ENCODE measurements around the gene LIG1.

Gene LIG1

DNA sequence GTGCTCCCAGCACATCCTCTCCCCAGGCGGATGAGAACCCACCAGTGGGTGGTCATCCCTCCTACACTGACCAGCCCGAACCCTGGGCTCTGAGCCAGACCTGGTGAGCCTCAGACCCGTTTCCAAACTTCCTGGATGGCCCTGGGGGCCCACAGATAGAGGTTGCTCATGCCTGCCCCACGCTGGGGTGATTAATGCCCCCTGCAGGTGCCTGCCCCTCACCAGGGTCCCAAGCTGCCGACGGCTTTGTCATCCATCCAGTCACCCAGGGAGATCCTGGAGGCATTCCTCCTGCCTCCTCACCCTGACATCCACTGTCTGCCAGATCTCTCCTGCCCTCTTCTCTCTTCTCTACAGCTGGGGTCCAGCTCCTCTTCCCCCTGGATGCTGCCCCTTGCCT, 31.1 kb downstream of the LIG1 start:
- no peak overlapping the region for H3K4me3 ChIP-seq (ENCODE audit: low read depth in 1 of 2, low read length in 2 of 2)
- no peaks in the 10 kb centered on the region for H3K36me3 ChIP-seq (ENCODE audit: insufficient read depth, low read length)
- H3K4me1 ChIP-seq (ENCODE audit: insufficient read depth, low read length): no peaks in the 10 kb centered on the region
- H3K9me3 ChIP-seq (ENCODE audit: low read length): no peaks in the 10 kb centered on the region
- H3K27ac ChIP-seq (ENCODE audit: low read depth, low read length): no peak overlapping the region
- H3K27me3 ChIP-seq (ENCODE audit: control insufficient read depth in 1 of 2, insufficient read depth in 2 of 2, low read length in 2 of 2): no peaks in the 10 kb centered on the region
- no peak overlapping the region for H3K9ac ChIP-seq (ENCODE audit: low read length)

- Histone ChIP-seq H3K36me3 (ENCODE audit: insufficient read depth, low read length) (no peaks in the 10 kb centered on the region), H3K9ac (ENCODE audit: low read length) (no peak overlapping the region), H3K27me3 (ENCODE audit: control insufficient read depth in 1 of 2, insufficient read depth in 2 of 2, low read length in 2 of 2) (no peaks in the 10 kb centered on the region)
These were observed 32.7 kb downstream of the LIG1 start for GRCh38 chr19:48137411-48137810.

GRCh38 chr19:48136547-48136946, 33.6 kb downstream of the LIG1 start:
- H3K4me3 ChIP-seq (ENCODE audit: low read depth in 1 of 2, low read length in 2 of 2): no peak overlapping the region
- H3K36me3 ChIP-seq (ENCODE audit: insufficient read depth, low read length): no peaks in the 10 kb centered on the region
- no peaks in the 10 kb centered on the region for H3K4me1 ChIP-seq (ENCODE audit: insufficient read depth, low read length)
- H3K9ac ChIP-seq (ENCODE audit: low read length): no peak overlapping the region
- H3K9me3 ChIP-seq (ENCODE audit: low read length): no peaks in the 10 kb centered on the region
- no peaks in the 10 kb centered on the region for H3K27me3 ChIP-seq (ENCODE audit: control insufficient read depth in 1 of 2, insufficient read depth in 2 of 2, low read length in 2 of 2)
- no peak overlapping the region for H3K27ac ChIP-seq (ENCODE audit: low read depth, low read length)

More at GRCh38 chr19:48137411-48137810, 32.7 kb downstream of the LIG1 start:
- no peak overlapping the region for H3K27ac ChIP-seq (ENCODE audit: low read depth, low read length)
- no peak overlapping the region for H3K4me3 ChIP-seq (ENCODE audit: low read depth in 1 of 2, low read length in 2 of 2)
- H3K4me1 ChIP-seq (ENCODE audit: insufficient read depth, low read length): no peaks in the 10 kb centered on the region
- no peaks in the 10 kb centered on the region for H3K9me3 ChIP-seq (ENCODE audit: low read length)

DNA sequence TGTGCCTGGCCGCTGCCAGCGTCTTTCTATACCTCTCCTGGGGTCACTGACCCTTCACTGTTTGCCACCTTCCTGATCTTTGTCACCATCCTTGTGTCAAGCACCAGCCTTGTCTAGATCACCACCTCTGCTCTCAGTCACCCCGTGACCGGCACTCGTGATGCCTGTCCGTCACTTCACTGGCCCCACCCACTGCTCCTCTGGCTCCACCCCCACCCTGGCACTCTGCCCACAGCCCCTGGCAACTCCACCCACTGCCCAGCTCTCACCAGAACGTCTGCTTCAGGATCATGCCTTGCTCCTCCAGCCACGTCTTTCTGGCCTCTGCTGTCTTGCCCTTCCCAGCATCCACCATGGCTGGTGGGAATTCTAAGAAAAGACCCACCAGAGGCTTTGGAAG, 34.7 kb downstream of the LIG1 start:
- no peaks in the 10 kb centered on the region for H3K9me3 ChIP-seq (ENCODE audit: low read length)
- H3K36me3 ChIP-seq (ENCODE audit: insufficient read depth, low read length): no peaks in the 10 kb centered on the region
- H3K27ac ChIP-seq (ENCODE audit: low read depth, low read length): no peak overlapping the region
- H3K4me1 ChIP-seq (ENCODE audit: insufficient read depth, low read length): no peaks in the 10 kb centered on the region
- no peak overlapping the region for H3K9ac ChIP-seq (ENCODE audit: low read length)
- no peak overlapping the region for H3K4me3 ChIP-seq (ENCODE audit: low read depth in 1 of 2, low read length in 2 of 2)
- H3K27me3 ChIP-seq (ENCODE audit: control insufficient read depth in 1 of 2, insufficient read depth in 2 of 2, low read length in 2 of 2): no peaks in the 10 kb centered on the region

GRCh38 chr19:48133094-48133493, 37.0 kb downstream of the LIG1 start:
- Histone ChIP-seq H3K27me3 (ENCODE audit: control insufficient read depth in 1 of 2, insufficient read depth in 2 of 2, low read length in 2 of 2) (no peaks in the 10 kb centered on the region), H3K9me3 (ENCODE audit: low read length) (no peaks in the 10 kb centered on the region), H3K27ac (ENCODE audit: low read depth, low read length) (no peak overlapping the region), H3K9ac (ENCODE audit: low read length) (no peak overlapping the region), H3K4me1 (ENCODE audit: insufficient read depth, low read length) (no peaks in the 10 kb centered on the region), H3K4me3 (ENCODE audit: low read depth in 1 of 2, low read length in 2 of 2) (no peak overlapping the region), H3K36me3 (ENCODE audit: insufficient read depth, low read length) (peaks cover 2% of the 10 kb centered on the region)

- no peak overlapping the region for H3K27ac ChIP-seq (ENCODE audit: low read depth, low read length)
- peaks cover 11% of the 10 kb centered on the region for H3K36me3 ChIP-seq (ENCODE audit: insufficient read depth, low read length)
- no peaks in the 10 kb centered on the region for H3K4me1 ChIP-seq (ENCODE audit: insufficient read depth, low read length)
- H3K9ac ChIP-seq (ENCODE audit: low read length): no peak overlapping the region
- no peak overlapping the region for H3K4me3 ChIP-seq (ENCODE audit: low read depth in 1 of 2, low read length in 2 of 2)
- no peaks in the 10 kb centered on the region for H3K27me3 ChIP-seq (ENCODE audit: control insufficient read depth in 1 of 2, insufficient read depth in 2 of 2, low read length in 2 of 2)
- no peaks in the 10 kb centered on the region for H3K9me3 ChIP-seq (ENCODE audit: low read length)
These were observed 42.6 kb downstream of the LIG1 start for GRCh38 chr19:48127561-48127960.

DNA sequence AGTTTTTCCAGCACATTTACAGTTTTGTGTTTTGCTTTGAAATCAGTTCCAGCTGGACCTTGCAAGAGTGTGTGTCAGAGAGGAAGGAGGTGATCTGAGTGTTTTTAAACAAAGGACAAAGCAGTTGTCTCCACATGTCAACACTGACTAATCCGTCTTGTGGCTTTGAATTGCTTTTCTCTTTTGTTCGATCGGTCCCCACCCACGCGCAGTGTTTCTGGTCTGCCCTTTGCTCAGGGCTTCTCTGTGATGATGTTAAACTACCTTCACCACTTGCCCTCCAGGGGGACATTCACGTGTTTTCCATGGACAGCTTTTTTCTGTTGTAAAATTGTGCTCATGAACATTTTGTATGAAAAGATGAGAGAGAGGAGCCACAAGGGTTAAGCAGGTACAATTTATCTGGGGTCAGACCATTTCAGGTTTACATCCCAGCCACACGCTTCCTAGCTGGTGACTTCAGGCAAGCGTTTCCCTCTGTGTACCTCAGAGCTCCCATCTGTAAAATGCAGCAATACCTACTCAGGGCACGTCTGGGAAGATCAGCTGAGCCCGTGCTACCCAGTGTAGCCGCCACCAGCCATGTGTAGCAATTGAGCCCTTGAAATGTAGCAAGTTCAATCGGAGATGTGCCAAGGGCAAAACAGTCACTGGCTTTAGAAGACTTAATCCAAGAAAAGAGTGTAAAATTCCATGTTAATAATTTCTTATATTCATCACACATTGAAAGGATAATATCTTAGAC, 46.1 kb downstream of the LIG1 start:
- H3K9me3 ChIP-seq (ENCODE audit: low read length): no peaks in the 10 kb centered on the region
- H3K27me3 ChIP-seq (ENCODE audit: control insufficient read depth in 1 of 2, insufficient read depth in 2 of 2, low read length in 2 of 2): no peaks in the 10 kb centered on the region
- H3K36me3 ChIP-seq (ENCODE audit: insufficient read depth, low read length): peaks cover 11% of the 10 kb centered on the region
- H3K9ac ChIP-seq (ENCODE audit: low read length): no peak overlapping the region
- H3K4me3 ChIP-seq (ENCODE audit: low read depth in 1 of 2, low read length in 2 of 2): no peak overlapping the region
- no peaks in the 10 kb centered on the region for H3K4me1 ChIP-seq (ENCODE audit: insufficient read depth, low read length)
- no peak overlapping the region for H3K27ac ChIP-seq (ENCODE audit: low read depth, low read length)

DNA sequence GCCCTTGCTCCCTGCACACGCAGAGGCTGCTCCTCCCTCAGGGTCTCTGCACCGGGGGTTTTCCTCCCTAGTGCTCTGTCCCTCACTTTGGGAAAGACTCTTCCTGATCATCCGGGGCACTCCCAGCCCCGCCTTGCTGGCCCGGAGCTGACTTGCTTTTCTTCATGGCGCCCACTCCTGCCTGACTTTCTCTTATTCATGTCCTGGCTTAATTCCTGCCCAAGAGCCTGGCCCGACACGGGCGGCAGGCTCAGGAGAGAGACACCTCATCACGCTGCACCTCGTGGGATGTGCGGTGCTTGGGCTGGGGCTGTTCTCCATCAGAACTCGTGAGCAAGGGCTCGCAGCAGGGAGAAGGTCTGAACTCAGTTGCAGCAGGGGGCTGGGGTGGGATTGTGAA, 47.7 kb downstream of the LIG1 start:
- H3K9ac ChIP-seq (ENCODE audit: low read length): no peak overlapping the region
- no peak overlapping the region for H3K27ac ChIP-seq (ENCODE audit: low read depth, low read length)
- H3K36me3 ChIP-seq (ENCODE audit: insufficient read depth, low read length): peaks cover 2% of the 10 kb centered on the region
- H3K4me1 ChIP-seq (ENCODE audit: insufficient read depth, low read length): no peaks in the 10 kb centered on the region
- no peak overlapping the region for H3K4me3 ChIP-seq (ENCODE audit: low read depth in 1 of 2, low read length in 2 of 2)
- no peaks in the 10 kb centered on the region for H3K27me3 ChIP-seq (ENCODE audit: control insufficient read depth in 1 of 2, insufficient read depth in 2 of 2, low read length in 2 of 2)
- no peaks in the 10 kb centered on the region for H3K9me3 ChIP-seq (ENCODE audit: low read length)

- Histone ChIP-seq H3K27ac (ENCODE audit: low read depth, low read length) (no peak overlapping the region), H3K4me1 (ENCODE audit: insufficient read depth, low read length) (no peaks in the 10 kb centered on the region), H3K36me3 (ENCODE audit: insufficient read depth, low read length) (no peaks in the 10 kb centered on the region), H3K27me3 (ENCODE audit: control insufficient read depth in 1 of 2, insufficient read depth in 2 of 2, low read length in 2 of 2) (no peaks in the 10 kb centered on the region), H3K9me3 (ENCODE audit: low read length) (no peaks in the 10 kb centered on the region), H3K9ac (ENCODE audit: low read length) (no peak overlapping the region), H3K4me3 (ENCODE audit: low read depth in 1 of 2, low read length in 2 of 2) (no peak overlapping the region)
These were observed 48.2 kb downstream of the LIG1 start for GRCh38 chr19:48121909-48122371.

DNA sequence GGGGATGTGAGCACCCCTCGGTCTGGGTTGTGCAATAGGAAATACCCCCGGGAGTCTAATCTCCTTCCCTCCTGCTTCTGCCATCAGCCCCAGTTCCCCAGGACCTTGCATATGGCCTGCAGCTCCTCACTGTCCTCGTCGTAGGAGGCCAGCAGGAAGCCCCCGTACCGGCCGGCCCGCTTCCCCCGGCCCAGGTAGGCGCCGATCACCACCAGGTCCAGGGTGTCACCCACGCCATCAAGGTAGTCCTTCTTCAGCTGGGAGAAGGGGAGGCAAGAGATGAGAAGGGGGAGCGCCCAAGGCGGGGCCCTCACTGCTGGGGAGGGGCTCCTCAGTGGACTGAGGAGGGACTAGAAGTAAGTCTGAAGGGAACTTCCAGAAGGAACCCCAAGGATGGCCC, 49.1 kb downstream of the LIG1 start:
- no peaks in the 10 kb centered on the region for H3K9me3 ChIP-seq (ENCODE audit: low read length)
- H3K4me3 ChIP-seq (ENCODE audit: low read depth in 1 of 2, low read length in 2 of 2): no peak overlapping the region
- no peaks in the 10 kb centered on the region for H3K4me1 ChIP-seq (ENCODE audit: insufficient read depth, low read length)
- no peak overlapping the region for H3K27ac ChIP-seq (ENCODE audit: low read depth, low read length)
- H3K27me3 ChIP-seq (ENCODE audit: control insufficient read depth in 1 of 2, insufficient read depth in 2 of 2, low read length in 2 of 2): no peaks in the 10 kb centered on the region
- no peaks in the 10 kb centered on the region for H3K36me3 ChIP-seq (ENCODE audit: insufficient read depth, low read length)
- no peak overlapping the region for H3K9ac ChIP-seq (ENCODE audit: low read length)

DNA sequence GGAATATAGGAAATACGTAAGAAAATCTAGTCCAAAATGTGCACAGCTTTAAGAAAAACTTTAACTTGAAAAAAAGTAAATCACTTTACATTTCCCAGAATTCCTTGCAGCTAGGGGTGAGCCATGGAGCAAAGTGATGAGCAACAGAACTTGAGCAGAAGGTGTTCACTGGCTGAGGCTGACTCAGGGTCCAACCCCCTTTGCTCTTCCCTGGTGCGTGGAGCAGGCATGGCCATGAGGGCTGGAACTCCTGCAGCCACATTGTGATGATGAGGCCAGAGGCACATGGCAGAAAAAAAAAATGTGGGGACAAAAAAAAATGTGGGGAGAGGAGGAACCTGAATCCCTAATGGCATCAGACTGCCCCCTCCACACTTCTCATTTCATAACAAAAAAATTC, 49.6 kb downstream of the LIG1 start:
- H3K27me3 ChIP-seq (ENCODE audit: control insufficient read depth in 1 of 2, insufficient read depth in 2 of 2, low read length in 2 of 2): no peaks in the 10 kb centered on the region
- no peaks in the 10 kb centered on the region for H3K36me3 ChIP-seq (ENCODE audit: insufficient read depth, low read length)
- H3K9me3 ChIP-seq (ENCODE audit: low read length): no peaks in the 10 kb centered on the region
- H3K9ac ChIP-seq (ENCODE audit: low read length): no peak overlapping the region
- H3K27ac ChIP-seq (ENCODE audit: low read depth, low read length): no peak overlapping the region
- H3K4me3 ChIP-seq (ENCODE audit: low read depth in 1 of 2, low read length in 2 of 2): no peak overlapping the region
- no peaks in the 10 kb centered on the region for H3K4me1 ChIP-seq (ENCODE audit: insufficient read depth, low read length)

GRCh38 chr19:48118131-48118517, 52.0 kb downstream of the LIG1 start:
- Histone ChIP-seq H3K27me3 (ENCODE audit: control insufficient read depth in 1 of 2, insufficient read depth in 2 of 2, low read length in 2 of 2) (no peaks in the 10 kb centered on the region), H3K36me3 (ENCODE audit: insufficient read depth, low read length) (no peaks in the 10 kb centered on the region), H3K9me3 (ENCODE audit: low read length) (no peaks in the 10 kb centered on the region), H3K4me1 (ENCODE audit: insufficient read depth, low read length) (no peaks in the 10 kb centered on the region), H3K9ac (ENCODE audit: low read length) (no peak overlapping the region), H3K27ac (ENCODE audit: low read depth, low read length) (no peak overlapping the region), H3K4me3 (ENCODE audit: low read depth in 1 of 2, low read length in 2 of 2) (no peak overlapping the region)
